HL-60 (cell line): ENCODE measurements around the gene C16orf46.

Experiments
- GABPA ChIP-seq: IDR thresholded peaks from 2 replicates; pipeline ENCODE4 v1.6.1; 2012; ENCODE audit warnings: low read depth
- POLR2AphosphoS5 ChIP-seq: IDR thresholded peaks from 2 replicates; pipeline ENCODE4 v1.6.1; 2012; ENCODE audit warnings: low read depth
- TF ChIP-seq, protein P1 (sequence below): IDR thresholded peaks from one replicate; pipeline ENCODE4 v1.5.1; 2011; ENCODE audit warnings: low read length, control low read depth, inconsistent platforms; ENCODE audit not compliant: insufficient read depth
- TF ChIP-seq, protein P2 (sequence below): IDR thresholded peaks from 2 replicates; pipeline ENCODE4 v1.6.1; 2012; ENCODE audit warnings: low read depth; ENCODE audit not compliant: insufficient replicate concordance

DNA sequence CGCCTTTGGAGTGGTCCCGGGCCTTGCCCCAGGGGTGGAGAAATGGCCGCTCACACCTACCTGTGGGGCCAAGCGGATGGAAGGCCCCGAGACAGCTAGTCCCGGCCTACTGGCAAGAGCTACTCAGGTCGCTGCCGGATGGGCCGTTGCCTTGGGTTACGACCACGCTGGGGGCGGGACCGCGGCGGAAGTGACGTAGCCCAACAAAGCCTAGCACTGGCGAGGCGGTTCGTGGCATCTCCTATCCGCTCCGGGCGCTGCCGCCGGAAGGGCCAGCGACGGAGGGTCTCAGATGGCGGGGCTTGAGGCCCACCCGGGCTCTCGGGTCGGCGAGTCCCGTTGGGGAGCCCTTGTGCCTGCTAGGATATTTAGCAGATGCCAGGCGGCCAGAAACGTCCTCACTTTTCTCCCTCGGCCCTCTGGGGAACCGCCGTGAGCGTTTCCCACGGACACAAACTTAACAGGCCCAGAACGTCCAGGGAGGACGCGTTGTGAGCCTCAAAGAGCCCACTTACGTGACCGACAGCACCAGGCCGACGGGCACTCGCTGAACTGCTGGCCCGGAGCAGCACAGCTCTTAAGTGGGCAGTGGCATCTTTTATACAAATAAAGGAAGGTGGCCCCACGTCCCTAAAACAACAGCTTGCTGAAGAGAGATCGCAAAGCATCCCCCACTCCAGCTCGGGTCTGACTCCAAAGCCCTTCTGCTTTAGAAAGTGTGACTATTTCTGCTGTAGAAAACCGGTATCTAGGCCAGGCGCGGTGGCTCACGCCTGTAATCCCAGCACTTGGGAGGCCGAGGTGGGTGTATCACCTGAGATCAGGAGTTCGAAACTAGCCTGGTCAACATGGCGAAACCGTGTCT, at the start of gene C16orf46:
- TF ChIP-seq, protein P1, sequence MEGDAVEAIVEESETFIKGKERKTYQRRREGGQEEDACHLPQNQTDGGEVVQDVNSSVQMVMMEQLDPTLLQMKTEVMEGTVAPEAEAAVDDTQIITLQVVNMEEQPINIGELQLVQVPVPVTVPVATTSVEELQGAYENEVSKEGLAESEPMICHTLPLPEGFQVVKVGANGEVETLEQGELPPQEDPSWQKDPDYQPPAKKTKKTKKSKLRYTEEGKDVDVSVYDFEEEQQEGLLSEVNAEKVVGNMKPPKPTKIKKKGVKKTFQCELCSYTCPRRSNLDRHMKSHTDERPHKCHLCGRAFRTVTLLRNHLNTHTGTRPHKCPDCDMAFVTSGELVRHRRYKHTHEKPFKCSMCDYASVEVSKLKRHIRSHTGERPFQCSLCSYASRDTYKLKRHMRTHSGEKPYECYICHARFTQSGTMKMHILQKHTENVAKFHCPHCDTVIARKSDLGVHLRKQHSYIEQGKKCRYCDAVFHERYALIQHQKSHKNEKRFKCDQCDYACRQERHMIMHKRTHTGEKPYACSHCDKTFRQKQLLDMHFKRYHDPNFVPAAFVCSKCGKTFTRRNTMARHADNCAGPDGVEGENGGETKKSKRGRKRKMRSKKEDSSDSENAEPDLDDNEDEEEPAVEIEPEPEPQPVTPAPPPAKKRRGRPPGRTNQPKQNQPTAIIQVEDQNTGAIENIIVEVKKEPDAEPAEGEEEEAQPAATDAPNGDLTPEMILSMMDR, result no peak
- TF ChIP-seq GABPA, result peak; percentile 87
- TF ChIP-seq, protein P2, sequence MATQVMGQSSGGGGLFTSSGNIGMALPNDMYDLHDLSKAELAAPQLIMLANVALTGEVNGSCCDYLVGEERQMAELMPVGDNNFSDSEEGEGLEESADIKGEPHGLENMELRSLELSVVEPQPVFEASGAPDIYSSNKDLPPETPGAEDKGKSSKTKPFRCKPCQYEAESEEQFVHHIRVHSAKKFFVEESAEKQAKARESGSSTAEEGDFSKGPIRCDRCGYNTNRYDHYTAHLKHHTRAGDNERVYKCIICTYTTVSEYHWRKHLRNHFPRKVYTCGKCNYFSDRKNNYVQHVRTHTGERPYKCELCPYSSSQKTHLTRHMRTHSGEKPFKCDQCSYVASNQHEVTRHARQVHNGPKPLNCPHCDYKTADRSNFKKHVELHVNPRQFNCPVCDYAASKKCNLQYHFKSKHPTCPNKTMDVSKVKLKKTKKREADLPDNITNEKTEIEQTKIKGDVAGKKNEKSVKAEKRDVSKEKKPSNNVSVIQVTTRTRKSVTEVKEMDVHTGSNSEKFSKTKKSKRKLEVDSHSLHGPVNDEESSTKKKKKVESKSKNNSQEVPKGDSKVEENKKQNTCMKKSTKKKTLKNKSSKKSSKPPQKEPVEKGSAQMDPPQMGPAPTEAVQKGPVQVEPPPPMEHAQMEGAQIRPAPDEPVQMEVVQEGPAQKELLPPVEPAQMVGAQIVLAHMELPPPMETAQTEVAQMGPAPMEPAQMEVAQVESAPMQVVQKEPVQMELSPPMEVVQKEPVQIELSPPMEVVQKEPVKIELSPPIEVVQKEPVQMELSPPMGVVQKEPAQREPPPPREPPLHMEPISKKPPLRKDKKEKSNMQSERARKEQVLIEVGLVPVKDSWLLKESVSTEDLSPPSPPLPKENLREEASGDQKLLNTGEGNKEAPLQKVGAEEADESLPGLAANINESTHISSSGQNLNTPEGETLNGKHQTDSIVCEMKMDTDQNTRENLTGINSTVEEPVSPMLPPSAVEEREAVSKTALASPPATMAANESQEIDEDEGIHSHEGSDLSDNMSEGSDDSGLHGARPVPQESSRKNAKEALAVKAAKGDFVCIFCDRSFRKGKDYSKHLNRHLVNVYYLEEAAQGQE, result no peak
- peak; percentile 49; the same call in 1 of the 2 replicates for TF ChIP-seq POLR2AphosphoS5
